Limb (tissue), 2 donors: ENCODE measurements around the gene EML1.
A peak's percentile ranks its signal among the peaks of the same experiment; 100 is the strongest.

Experiments used
- DNase-seq, 2 donors: peaks; one replicate each; pipeline ENCODE4 v3.0.0-alpha.2; 2016; ENCODE audit errors: extremely low spot score in 2 of 2

EML1 gene

GRCh38 chr14:99871771-99872170, 78.6 kb downstream of the EML1 start:
- no peak for DNase-seq

- DNase-seq: no peak
Observed at GRCh38 chr14:99872786-99873440, 79.7 kb downstream of the EML1 start.

DNA sequence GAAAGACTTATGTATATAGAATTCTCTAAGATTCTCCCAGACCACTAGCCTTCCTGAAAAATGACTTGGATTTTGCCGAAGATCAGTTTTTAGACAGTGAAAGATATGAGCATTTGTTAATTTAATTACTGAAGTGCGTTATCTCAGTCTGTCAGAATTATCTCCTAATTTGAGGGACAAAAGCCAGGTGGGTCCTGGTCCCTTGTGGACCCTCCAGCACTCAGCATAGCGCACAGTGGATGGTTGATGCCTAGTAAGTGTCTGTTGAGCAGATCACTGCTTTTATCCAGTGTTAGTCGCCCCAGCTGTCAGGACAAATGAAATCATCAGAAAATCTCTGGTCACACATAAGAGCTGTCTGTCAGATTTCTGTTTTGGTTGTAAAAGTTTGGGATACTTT, 80.4 kb downstream of the EML1 start:
- no peak for DNase-seq

GRCh38 chr14:99874306-99874705, 81.1 kb downstream of the EML1 start:
- no peak for DNase-seq

DNA sequence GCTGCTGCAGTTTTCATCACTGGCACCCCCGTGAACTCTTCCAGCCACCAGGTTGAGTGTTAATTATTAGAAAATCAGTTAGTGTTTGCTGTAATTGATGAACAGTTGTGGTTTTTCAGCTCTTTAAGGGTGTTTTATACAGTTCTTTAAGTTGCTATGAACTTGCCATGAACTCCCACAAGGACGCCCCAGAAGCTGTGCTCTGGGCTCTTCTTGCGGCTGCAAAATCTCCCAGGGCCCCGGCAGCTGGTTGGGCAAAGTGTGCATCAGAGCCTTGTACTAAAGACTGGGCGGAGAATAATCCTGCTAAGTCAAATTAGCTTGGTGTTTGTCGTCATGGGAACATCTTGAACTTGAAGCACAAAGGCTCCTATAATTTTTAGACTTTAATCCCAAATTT, 82.2 kb downstream of the EML1 start:
- no peak for DNase-seq

- DNase-seq: no peak
Observed at GRCh38 chr14:99875836-99876235, 82.6 kb downstream of the EML1 start.

GRCh38 chr14:99876406-99876805, 83.2 kb downstream of the EML1 start:
- no peak for DNase-seq

- no peak for DNase-seq
Observed at GRCh38 chr14:99878563-99878962, 85.3 kb downstream of the EML1 start.

GRCh38 chr14:99879401-99880295, 86.4 kb downstream of the EML1 start:
- peak in 1 of 2 donors; percentile 62 for DNase-seq

DNA sequence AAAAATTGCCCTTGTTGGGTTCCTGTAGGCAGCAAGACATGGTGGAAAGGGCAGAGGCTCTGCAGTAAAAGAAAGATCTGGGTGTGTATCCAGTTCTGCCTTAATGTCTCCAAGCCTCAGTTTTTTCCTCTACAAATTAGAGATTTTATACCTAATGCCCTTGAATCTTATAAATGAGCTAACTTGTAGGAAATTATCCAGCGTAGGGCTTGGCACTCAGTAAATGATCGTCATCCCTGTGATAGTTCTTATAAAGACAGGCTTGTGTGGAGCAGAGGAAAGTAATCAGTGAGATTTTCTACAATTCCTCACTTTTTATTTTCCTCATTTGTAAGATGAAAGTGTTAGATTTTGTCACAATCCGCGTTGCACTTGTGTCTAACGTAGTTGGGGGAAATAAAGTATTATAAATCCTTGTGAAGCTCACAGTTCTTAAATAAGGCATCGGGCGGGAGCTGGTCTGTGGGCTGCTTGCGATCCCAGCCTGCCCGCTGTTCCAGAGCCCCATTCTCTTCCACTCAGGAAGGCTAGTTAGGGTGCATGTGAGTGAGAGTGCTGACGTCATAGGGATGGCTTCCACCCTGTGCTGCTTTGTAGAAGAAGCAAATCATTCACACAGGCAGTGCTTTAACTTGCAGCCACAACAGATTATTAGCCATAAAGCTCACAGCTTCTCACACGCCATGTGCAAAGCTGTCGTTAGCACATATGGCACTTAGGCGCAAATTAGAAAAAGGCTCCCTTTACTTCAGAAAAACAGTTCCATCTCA, 87.6 kb downstream of the EML1 start:
- DNase-seq: peak in 1 of 2 donors; percentile 15

- DNase-seq: no peak
Observed at GRCh38 chr14:99883866-99884650, 90.8 kb downstream of the EML1 start.

DNA sequence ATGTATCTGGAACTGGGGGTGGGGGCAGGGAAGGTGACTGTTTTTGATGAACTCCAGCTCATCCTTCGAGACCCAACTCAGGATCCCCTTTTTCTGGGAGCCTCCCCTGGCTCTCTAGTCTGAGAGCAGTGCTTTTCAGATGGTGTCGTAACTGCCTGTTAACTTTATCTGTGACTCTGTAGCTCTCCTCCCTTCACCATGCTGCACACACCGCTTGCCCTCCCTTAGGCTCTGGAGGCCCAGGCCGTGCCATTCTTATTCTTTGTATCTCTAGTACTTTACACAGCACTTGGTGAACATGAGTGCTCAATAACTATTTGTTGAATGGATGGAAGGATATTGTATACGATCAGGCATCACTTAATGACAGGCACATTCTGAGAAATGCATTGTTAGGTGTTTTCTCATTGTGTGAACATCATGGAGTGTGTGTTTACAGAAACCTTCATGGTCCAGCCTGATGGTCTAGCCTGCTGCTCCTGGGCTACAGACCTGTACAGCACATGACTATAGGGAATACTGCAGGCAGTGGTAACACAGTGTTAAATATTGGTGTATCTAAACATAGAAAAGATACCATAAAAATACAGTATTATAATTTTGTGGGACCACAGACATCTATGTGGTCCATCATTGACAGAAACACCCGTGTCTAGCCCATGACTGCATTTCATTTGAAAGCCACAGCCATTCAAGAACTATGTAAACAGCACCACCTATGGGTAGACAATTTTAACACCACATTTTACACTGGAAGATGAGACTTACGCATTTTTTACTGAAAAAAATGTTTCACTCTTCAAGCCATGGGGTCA, 91.8 kb downstream of the EML1 start:
- DNase-seq: peak in 1 of 2 donors; percentile 85

- DNase-seq: no peak
Observed at GRCh38 chr14:99885649-99885958, 92.4 kb downstream of the EML1 start.

DNA sequence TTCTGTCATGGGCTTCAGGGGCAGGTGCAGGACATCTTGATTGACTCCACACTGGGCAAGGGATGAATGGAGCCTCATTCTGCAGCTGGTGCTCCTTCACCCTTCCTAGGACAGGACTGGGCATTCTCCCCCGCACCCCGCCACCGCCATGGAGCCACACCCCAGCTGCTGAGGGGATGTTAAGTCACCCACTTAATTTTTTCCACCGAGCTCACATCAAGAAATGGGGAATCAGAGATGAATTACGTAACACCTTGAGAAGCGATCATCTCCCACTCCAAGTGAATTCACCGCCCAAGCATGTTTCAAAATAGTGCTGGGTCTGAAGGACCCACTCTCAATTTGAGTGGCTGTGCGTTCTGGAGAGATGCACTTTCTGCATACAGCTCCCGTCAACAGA, 94.2 kb downstream of the EML1 start:
- DNase-seq: no peak

GRCh38 chr14:99888149-99888548, 94.9 kb downstream of the EML1 start:
- no peak for DNase-seq

DNA sequence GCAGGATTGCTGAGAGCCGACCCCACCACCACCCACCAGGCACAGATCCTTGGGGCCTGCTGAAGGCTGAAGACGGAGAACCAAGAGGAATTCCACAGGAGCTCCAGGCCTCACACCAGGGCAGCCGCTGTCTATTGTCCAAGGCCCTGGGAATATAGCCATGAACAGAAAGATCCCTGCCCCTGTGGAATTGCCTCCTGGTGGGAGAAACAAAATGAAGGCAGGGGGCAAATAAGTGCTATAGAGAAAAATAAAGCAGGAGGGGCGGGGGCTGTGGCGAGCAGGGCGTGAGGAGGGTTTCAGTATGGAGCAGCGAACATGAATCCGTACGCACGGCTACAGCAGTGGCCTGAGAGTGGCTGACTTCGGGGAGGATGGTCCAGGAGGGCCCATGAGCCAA, 96.1 kb downstream of the EML1 start:
- no peak for DNase-seq

DNA sequence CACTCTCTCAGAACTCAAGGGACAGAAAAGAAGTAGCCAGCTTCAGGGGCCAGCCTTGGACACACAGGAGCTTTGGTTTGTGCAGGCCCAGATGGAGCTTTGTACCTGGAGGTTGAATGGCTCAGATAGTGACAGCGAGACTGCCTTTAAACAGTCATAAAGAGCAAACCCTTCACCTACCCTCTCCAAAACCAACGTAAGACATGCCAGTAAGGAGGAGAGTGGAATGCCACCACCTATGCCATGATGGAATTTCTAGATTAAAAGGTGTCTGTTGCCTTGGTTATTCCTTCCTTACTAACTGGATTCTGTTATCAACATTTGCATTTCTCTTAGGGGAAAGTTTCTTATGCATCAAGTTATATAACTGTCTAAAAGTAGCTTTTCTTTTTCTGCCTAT, 98.1 kb downstream of the EML1 start:
- no peak for DNase-seq

DNA sequence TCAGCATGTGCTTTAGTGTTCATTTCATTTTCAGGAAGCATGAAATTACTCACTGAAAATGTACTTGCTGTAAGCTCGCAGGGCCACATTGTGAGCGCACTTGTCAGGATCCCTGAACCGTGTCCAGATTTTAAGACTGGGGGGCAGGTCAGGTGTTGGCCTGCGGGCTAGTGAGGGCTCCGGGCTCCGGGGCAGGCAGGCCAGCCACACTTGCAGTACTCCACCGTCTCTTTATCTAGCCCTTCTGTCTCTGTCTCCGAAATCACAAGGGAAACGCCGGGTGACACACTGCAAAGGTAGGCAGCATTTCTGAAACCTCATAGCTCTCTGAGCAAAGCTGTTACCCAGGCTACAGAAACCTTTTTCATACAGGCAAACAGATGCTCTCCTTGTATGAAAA, 98.7 kb downstream of the EML1 start:
- DNase-seq: no peak

- no peak for DNase-seq
Observed at GRCh38 chr14:99892406-99892805, 99.2 kb downstream of the EML1 start.

- no peak for DNase-seq
Observed at GRCh38 chr14:99896361-99896760, 103.1 kb downstream of the EML1 start.
